ENCODE measurements around the gene SPART. TPM values are rescaled to one million over a fixed set of nuclear protein-coding genes. Genes with fewer than 3 reads are reported as not detected.

SPART gene
- total and polyA plus RNA-seq, 9 donors = 59.5 to 141 (median 98.1) TPM

DNA sequence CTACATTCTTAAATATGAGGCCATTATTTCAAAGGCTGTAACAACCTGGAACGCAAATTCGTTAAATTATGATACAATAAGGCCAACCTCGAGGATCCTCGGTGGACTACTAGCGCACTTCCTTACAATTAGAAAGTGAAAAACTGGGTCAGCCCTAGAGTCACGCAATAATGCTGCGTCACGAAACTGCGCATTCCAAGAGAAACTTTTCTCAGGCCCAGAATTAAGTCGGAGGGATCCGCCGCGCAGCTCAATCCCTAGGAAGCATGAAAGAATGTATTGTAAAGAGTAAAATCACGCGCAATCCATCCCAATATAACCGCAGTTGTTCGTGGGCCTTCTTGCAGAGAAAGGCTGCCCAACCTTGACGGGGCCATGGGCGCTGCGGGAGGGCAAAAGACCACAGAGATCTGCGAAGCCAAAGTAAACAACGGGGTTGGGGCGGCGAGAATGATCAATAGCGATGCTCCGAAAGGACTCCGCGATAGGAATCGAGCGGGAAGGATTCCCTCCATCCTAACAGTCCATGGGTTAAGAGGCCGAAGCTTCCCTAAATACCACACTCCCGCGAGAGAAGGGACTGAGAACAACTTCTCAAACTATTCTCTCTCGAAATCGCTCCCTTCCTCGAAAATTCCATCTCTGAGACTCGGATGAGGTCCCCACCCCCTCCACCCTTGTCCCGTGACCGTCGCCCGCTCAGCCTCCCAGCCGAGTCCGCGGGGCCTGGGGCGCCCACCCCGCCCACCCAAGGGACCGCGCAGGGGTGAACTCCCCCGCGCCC lies 564 bp downstream of the SPART start:
- TF ChIP-seq POLR2A (IDR thresholded peaks at IDR 0.05) (peak; percentile 82), EP300 (IDR thresholded peaks at IDR 0.05) (no peak)
- TF ChIP-seq, protein P1, sequence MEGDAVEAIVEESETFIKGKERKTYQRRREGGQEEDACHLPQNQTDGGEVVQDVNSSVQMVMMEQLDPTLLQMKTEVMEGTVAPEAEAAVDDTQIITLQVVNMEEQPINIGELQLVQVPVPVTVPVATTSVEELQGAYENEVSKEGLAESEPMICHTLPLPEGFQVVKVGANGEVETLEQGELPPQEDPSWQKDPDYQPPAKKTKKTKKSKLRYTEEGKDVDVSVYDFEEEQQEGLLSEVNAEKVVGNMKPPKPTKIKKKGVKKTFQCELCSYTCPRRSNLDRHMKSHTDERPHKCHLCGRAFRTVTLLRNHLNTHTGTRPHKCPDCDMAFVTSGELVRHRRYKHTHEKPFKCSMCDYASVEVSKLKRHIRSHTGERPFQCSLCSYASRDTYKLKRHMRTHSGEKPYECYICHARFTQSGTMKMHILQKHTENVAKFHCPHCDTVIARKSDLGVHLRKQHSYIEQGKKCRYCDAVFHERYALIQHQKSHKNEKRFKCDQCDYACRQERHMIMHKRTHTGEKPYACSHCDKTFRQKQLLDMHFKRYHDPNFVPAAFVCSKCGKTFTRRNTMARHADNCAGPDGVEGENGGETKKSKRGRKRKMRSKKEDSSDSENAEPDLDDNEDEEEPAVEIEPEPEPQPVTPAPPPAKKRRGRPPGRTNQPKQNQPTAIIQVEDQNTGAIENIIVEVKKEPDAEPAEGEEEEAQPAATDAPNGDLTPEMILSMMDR (IDR thresholded peaks at IDR 0.05) = peak in 1 of 3 donors; percentile 25
- Histone ChIP-seq H3K27me3 (no peaks in the 10 kb centered on the region), H3K4me1 (ENCODE audit: insufficient read depth) (peaks cover 6% of the 10 kb centered on the region), H3K4me3 (peak overlapping the region; percentile 96), H3K27ac (peak overlapping the region; percentile 100), H3K36me3 (no peaks in the 10 kb centered on the region), H3K9me3 (no peaks in the 10 kb centered on the region)
- intact Hi-C loops (cut with DNase I) = no loop called here
- WGBS, 3 donors = 0 to 1% (median 0%) methylated on average over 49 to 50 of the region's 50 CpGs
- DNase-seq = peak; percentile 75 to 88 (median 81)

DNA sequence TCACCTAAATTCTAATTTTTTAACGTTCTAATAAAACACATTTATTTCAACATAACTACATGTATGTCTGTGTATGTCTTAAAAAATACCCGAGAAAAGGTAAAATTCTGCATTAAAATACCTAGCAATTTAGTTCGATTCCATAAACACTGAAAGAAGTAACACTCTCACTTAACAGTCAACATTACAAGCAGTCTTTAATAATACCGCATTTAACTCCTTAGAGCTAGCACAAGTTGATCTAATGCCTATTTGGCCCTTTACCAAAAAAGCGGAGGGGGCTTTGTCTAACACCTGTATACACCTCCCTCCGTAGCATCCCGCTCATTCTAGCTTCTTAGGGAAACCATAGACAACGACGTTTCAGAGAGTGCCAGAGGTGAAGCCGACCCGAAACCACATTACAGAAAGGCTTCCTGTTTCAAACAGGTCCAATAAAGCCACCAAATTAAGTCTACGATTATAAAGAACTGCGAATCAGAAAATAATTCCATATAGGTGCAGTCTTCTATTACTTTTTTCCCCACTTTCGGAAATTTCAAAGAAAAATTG lies 1.2 kb downstream of the SPART start:
- H3K4me3 ChIP-seq = peak overlapping the region; percentile 96
- no peaks in the 10 kb centered on the region for H3K9me3 ChIP-seq
- TF ChIP-seq POLR2A (IDR thresholded peaks at IDR 0.05) (no peak), EP300 (IDR thresholded peaks at IDR 0.05) (no peak)
- TF ChIP-seq, protein P1 (IDR thresholded peaks at IDR 0.05) = no peak
- peaks cover 6% of the 10 kb centered on the region for H3K4me1 ChIP-seq (ENCODE audit: insufficient read depth)
- DNase-seq = peak in 3 of 5 donors; percentile 18 to 30 (median 23)
- WGBS, 3 donors = 1 to 4% (median 3%) methylated on average over 14 of the region's 14 CpGs
- no peaks in the 10 kb centered on the region for H3K27me3 ChIP-seq
- intact Hi-C loops (cut with DNase I) = no loop called here
- no peaks in the 10 kb centered on the region for H3K36me3 ChIP-seq
- H3K27ac ChIP-seq = peak overlapping the region; percentile 100

- 31 to 39% (median 36%) methylated on average over 6 of the region's 6 CpGs for WGBS, 3 donors
- no peaks in the 10 kb centered on the region for H3K27me3 ChIP-seq
- peak overlapping the region; percentile 96 for H3K4me3 ChIP-seq
- TF ChIP-seq, protein P1 (IDR thresholded peaks at IDR 0.05) = no peak
- TF ChIP-seq POLR2A (IDR thresholded peaks at IDR 0.05) (no peak), EP300 (IDR thresholded peaks at IDR 0.05) (no peak)
- H3K36me3 ChIP-seq = no peaks in the 10 kb centered on the region
- peaks cover 6% of the 10 kb centered on the region for H3K4me1 ChIP-seq (ENCODE audit: insufficient read depth)
- intact Hi-C loops (cut with DNase I) = no loop called here
- peak in 3 of 5 donors; percentile 33 to 74 (median 38) for DNase-seq
- H3K27ac ChIP-seq = peak overlapping the region in 1 of 2 donors; percentile 100
- H3K9me3 ChIP-seq = no peaks in the 10 kb centered on the region
Observed at GRCh38 chr13:36344173-36344572, 2.0 kb downstream of the SPART start.

DNA sequence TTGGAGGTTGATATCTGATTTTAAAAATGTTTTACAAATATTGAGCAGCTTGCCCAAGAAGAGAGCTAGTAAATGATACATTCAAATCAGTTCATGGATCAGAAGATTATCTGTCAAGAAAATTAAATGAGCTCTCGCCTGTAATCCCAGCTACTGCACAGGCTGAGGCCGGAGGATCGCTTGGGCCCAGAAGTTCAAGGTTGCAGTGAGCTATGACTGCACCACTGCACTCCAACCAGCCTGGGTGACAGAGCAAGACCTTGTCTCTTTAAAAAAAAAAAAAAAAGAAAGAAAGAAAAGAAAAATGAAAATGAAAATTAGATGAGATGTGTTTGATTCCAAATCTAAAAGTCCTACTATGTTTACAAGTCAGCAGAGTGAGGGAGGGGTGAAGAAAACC lies 2.4 kb downstream of the SPART start:
- H3K27me3 ChIP-seq = no peaks in the 10 kb centered on the region
- no peaks in the 10 kb centered on the region for H3K36me3 ChIP-seq
- intact Hi-C loops (cut with DNase I) = no loop called here
- H3K4me3 ChIP-seq = peak overlapping the region; percentile 96
- H3K4me1 ChIP-seq (ENCODE audit: insufficient read depth) = peaks cover 7% of the 10 kb centered on the region
- WGBS, 3 donors = 31 to 42% (median 38%) methylated on average over 3 of the region's 3 CpGs
- peak overlapping the region in 1 of 2 donors; percentile 100 for H3K27ac ChIP-seq
- peak in 3 of 5 donors; percentile 20 to 37 (median 37) for DNase-seq
- no peak for TF ChIP-seq EP300 (IDR thresholded peaks at IDR 0.05)
- TF ChIP-seq, protein P1 (IDR thresholded peaks at IDR 0.05) = no peak
- no peak for TF ChIP-seq POLR2A (IDR thresholded peaks at IDR 0.05)
- no peaks in the 10 kb centered on the region for H3K9me3 ChIP-seq

All from ovary (tissue), 9 donors.